BJ (cell line): ENCODE measurements around the gene PCNT. TPM values are rescaled to one million over a fixed set of nuclear protein-coding genes. Genes with fewer than 3 reads are reported as not detected.

ENCODE experiments used
- CTCF ChIA-PET: fragments of 350-600 bp; formaldehyde crosslinking; extraction: SDS; loops from one replicate; lab custom pipeline; 2021; ENCODE audit warnings: antibody characterized with exemption, inconsistent platforms; lab: Yijun Ruan, JAX
- POLR2A ChIA-PET: fragments of 300-600 bp; sonication (Branson Sonifier 250); formaldehyde crosslinking; extraction: SDS; loops from one replicate; lab custom pipeline; 2021; ENCODE audit warnings: antibody characterized with exemption; lab: Charles Lee
- DNase-seq: peaks from one replicate; pipeline ENCODE4 v3.0.0-alpha.2; 2011; ENCODE audit warnings: low read depth
- H3K27me3 ChIP-seq: 2 replicates; pipeline ENCODE4 v1.6.0; 2011; ENCODE audit warnings: low read length; ENCODE audit not compliant: control insufficient read depth, insufficient read depth
- H3K36me3 ChIP-seq: 2 replicates; pipeline ENCODE4 v1.5.1; 2011; ENCODE audit warnings: low read length; ENCODE audit not compliant: control insufficient read depth, insufficient read depth
- H3K4me3 ChIP-seq: 2 replicates; pipeline ENCODE4 v1.5.1; 2011; ENCODE audit warnings: low read depth, mild to moderate bottlenecking, control low read depth, low read length
- polyA plus RNA-seq: library from polyadenylated mRNA; depleted of rRNA; stranded (reverse); fragments of >200 nt; gene quantifications from 2 replicates; pipeline ENCODE4 v1.2.3, GENCODE V29; 2011
- TF ChIP-seq, protein P1 (sequence below): IDR thresholded peaks from 2 replicates; pipeline ENCODE4 v1.5.1; 2011; ENCODE audit warnings: low read depth, mild to moderate bottlenecking, control low read depth, inconsistent platforms, low read length, moderate library complexity; ENCODE audit not compliant: insufficient read depth

The PCNT gene
- polyA plus RNA-seq, 1 experiment = 11.0 TPM

GRCh38 chr21:46285761-46286647 lies 38.0 kb upstream of the PCNT start, which contains the start of gene YBEY:
TSS of gene YBEY (plus strand) at chr21:46286342. CDS start at chr21:46286914, 572 bp downstream.
- Histone ChIP-seq H3K4me3 (peak within 1 kb of the TSS; percentile 87), H3K27me3 (no peaks in the 10 kb centered on the region), H3K36me3 (peaks cover 2% of the 10 kb centered on the region)
- TF ChIP-seq, protein P1, sequence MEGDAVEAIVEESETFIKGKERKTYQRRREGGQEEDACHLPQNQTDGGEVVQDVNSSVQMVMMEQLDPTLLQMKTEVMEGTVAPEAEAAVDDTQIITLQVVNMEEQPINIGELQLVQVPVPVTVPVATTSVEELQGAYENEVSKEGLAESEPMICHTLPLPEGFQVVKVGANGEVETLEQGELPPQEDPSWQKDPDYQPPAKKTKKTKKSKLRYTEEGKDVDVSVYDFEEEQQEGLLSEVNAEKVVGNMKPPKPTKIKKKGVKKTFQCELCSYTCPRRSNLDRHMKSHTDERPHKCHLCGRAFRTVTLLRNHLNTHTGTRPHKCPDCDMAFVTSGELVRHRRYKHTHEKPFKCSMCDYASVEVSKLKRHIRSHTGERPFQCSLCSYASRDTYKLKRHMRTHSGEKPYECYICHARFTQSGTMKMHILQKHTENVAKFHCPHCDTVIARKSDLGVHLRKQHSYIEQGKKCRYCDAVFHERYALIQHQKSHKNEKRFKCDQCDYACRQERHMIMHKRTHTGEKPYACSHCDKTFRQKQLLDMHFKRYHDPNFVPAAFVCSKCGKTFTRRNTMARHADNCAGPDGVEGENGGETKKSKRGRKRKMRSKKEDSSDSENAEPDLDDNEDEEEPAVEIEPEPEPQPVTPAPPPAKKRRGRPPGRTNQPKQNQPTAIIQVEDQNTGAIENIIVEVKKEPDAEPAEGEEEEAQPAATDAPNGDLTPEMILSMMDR = peak; percentile 50
- ChIA-PET POLR2A (no interaction called here), CTCF (interaction anchor here (1.4 to 1.7 kb wide), 3 partner anchors 9 to 52 kb away, joined by 3 to 5 read pairs (median 4); no protein-coding TSS in a partner anchor)
- DNase-seq = peak; percentile 44

DNA sequence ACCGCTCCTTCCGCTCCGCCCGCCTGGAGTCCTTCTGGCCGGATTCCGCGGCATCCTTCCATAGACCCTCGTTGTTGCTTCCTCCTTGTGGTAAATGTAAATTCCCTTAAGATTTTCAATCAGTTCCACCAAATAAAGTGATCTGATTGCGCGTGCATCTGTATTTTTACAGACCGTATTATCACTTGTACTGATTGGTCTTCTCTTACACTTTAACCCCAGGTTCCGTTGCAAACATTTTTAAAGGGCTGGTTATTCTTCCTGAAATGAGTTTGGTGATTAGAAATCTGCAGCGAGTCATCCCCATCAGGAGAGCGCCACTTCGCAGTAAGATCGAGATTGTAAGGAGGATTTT lies 37.3 kb upstream of the PCNT start:
- H3K36me3 ChIP-seq = peaks cover 4% of the 10 kb centered on the region
- no peak for DNase-seq
- POLR2A ChIA-PET = no interaction called here
- TF ChIP-seq, protein P1 = 0 out of 2 replicates have a peak, but pooled peaks have one; percentile 1
- no peaks in the 10 kb centered on the region for H3K27me3 ChIP-seq
- H3K4me3 ChIP-seq = peak overlapping the region; percentile 87
- CTCF ChIA-PET = interaction anchor here (0.7 to 1.4 kb wide), 2 partner anchors 8 to 134 kb away, joined by 3 to 4 read pairs; no protein-coding TSS in a partner anchor

- POLR2A ChIA-PET = no interaction called here
- no peak for DNase-seq
- H3K4me3 ChIP-seq = peak overlapping the region; percentile 87
- CTCF ChIA-PET = no interaction called here
- H3K36me3 ChIP-seq = peaks cover 7% of the 10 kb centered on the region
- no peaks in the 10 kb centered on the region for H3K27me3 ChIP-seq
- TF ChIP-seq, protein P1 = no peak
Observed at GRCh38 chr21:46287541-46287940, 36.4 kb upstream of the PCNT start.

- Histone ChIP-seq H3K4me3 (no peak overlapping the region), H3K36me3 (peaks cover 7% of the 10 kb centered on the region), H3K27me3 (no peaks in the 10 kb centered on the region)
- DNase-seq = no peak
- CTCF ChIA-PET = no interaction called here
- TF ChIP-seq, protein P1 = no peak
- POLR2A ChIA-PET = no interaction called here
Observed at GRCh38 chr21:46289655-46290179, 34.2 kb upstream of the PCNT start.

DNA sequence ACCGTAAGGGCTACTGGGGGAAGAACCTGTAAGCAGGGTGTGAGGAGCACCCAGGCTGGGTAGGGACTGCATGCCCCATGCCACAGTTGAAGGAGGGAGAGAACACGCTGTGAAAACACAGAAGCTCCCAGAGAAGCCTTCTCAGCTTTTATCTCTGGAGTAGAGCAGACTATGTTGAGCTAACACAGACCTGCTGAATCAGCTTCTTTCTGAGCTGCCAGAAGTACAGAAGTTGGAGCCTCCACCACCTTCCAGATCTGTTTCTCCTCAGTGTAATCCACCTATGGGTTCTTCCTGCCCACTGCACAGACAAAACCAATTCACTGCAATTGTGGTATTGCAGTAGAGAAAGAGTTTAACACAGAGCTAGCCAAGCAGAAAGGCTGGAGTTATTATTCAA lies 32.4 kb upstream of the PCNT start:
- peaks cover 7% of the 10 kb centered on the region for H3K36me3 ChIP-seq
- POLR2A ChIA-PET = no interaction called here
- CTCF ChIA-PET = no interaction called here
- DNase-seq = no peak
- TF ChIP-seq, protein P1 = no peak
- no peaks in the 10 kb centered on the region for H3K27me3 ChIP-seq
- no peak overlapping the region for H3K4me3 ChIP-seq
